Smooth muscle cell (in vitro differentiated cells): ENCODE results near the gene CHRNE. TPM values are rescaled to one million over a fixed set of nuclear protein-coding genes. Genes with fewer than 3 reads are reported as not detected.
A peak's percentile ranks its signal among the peaks of the same experiment; 100 is the strongest.

Experiments
- DNase-seq: peaks from one replicate; lab custom pipeline; 2025; ENCODE audit not compliant: unreplicated experiment; lab: John Stamatoyannopoulos, UW
- H2AFZ ChIP-seq: fragments of 200-600 bp; sonication (generic); 2 replicates; pipeline ENCODE4 v1.6.0; 2016; ENCODE audit warnings: antibody characterized with exemption, low read depth, mild to moderate bottlenecking
- H3F3A ChIP-seq: fragments of 200-600 bp; sonication (generic); 2 replicates; pipeline ENCODE4 v1.6.0; 2017; ENCODE audit warnings: antibody characterized with exemption, low read depth
- H3K27ac ChIP-seq: fragments of 200-600 bp; sonication (generic); 2 replicates; pipeline ENCODE4 v1.5.1; 2016; ENCODE audit warnings: low read depth, mild to moderate bottlenecking
- H3K27me3 ChIP-seq: fragments of 200-600 bp; sonication (generic); 2 replicates; pipeline ENCODE4 v1.6.1; 2016; ENCODE audit warnings: low read depth, mild to moderate bottlenecking
- H3K36me3 ChIP-seq: fragments of 200-600 bp; sonication (generic); 2 replicates; pipeline ENCODE4 v1.5.1; 2016; ENCODE audit warnings: low read depth
- H3K4me1 ChIP-seq: fragments of 200-600 bp; sonication (generic); 2 replicates; pipeline ENCODE4 v1.5.1; 2016; ENCODE audit warnings: low read depth
- H3K4me2 ChIP-seq: fragments of 200-600 bp; sonication (generic); 2 replicates; pipeline ENCODE4 v1.6.0; 2016; ENCODE audit warnings: mild to moderate bottlenecking
- H3K4me3 ChIP-seq: fragments of 200-600 bp; sonication (generic); 2 replicates; pipeline ENCODE4 v1.5.1; 2016; ENCODE audit warnings: mild to moderate bottlenecking
- H3K79me2 ChIP-seq: fragments of 200-600 bp; sonication (generic); 2 replicates; pipeline ENCODE4 v1.6.0; 2016; ENCODE audit warnings: low read depth, mild to moderate bottlenecking
- H3K9ac ChIP-seq: fragments of 200-600 bp; sonication (generic); 2 replicates; pipeline ENCODE4 v1.6.0; 2016; ENCODE audit warnings: low read depth
- H3K9me3 ChIP-seq: fragments of 200-600 bp; sonication (generic); replicated peaks from 2 replicates; pipeline ENCODE4 v1.5.1; 2016; ENCODE audit warnings: low read depth
- H4K20me1 ChIP-seq: fragments of 200-600 bp; sonication (generic); 2 replicates; pipeline ENCODE4 v1.6.0; 2016; ENCODE audit warnings: low read depth
- WGBS: methylation state at CpG from one replicate; pipeline ENCODE4 v1.1.7; 2016; ENCODE audit warnings: low lambda C conversion rate; 5-methylcytosine and 5-hydroxymethylcytosine counted together
- polyA plus RNA-seq: library from polyadenylated mRNA; unstranded; fragments of >200 nt; fragmentation: Nextera tagmentation; extraction: Ambion mirVana; gene quantifications from 2 replicates; pipeline ENCODE4 v1.2.1, GENCODE V29; 2016
- total RNA-seq: library from RNA; depleted of rRNA; stranded (reverse); fragments of >200 nt; gene quantifications from 2 replicates; pipeline ENCODE4 v1.2.3, GENCODE V29; 2014
- TF ChIP-seq, protein P1 (sequence below): fragments of 200-600 bp; sonication (generic); IDR thresholded peaks from 2 replicates; pipeline ENCODE4 v1.5.1; 2017; ENCODE audit warnings: borderline replicate concordance, mild to moderate bottlenecking, antibody characterized with exemption; ENCODE audit not compliant: insufficient read depth, poor library complexity, severe bottlenecking

Gene CHRNE
- total and polyA plus RNA-seq, 2 experiments from 2014 or later, result 1.7 to 2.7 TPM

DNA sequence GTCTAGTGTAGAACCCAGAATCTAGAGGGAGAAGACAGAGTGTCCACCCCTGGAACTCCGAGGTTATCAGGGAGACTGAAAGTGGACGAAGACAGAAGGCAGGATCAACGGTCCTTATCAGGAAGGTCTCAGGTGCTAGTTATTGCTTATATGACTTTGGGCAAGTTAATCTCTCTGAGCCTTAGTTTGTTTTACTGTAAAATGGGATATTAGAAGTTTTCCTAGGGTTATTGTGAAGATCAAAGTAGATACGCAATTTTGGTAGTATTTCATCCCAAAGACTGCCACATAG, 38.4 kb upstream of the CHRNE start:
- DNase-seq, result no peak
- Histone ChIP-seq H2AFZ (no peak overlapping the region), H3K27ac (peak overlapping the region; percentile 92), H3K9me3 (no peaks in the 10 kb centered on the region), H4K20me1 (peaks cover 26% of the 10 kb centered on the region), H3K4me3 (peak overlapping the region; percentile 77), H3K27me3 (no peaks in the 10 kb centered on the region), H3K4me1 (peaks cover 16% of the 10 kb centered on the region), H3F3A (peaks cover 29% of the 10 kb centered on the region), H3K36me3 (no peaks in the 10 kb centered on the region), H3K9ac (peak overlapping the region; percentile 95), H3K79me2 (peaks cover 58% of the 10 kb centered on the region), H3K4me2 (peak overlapping the region; percentile 95)
- 81% methylated on average over 4 of the region's 4 CpGs for WGBS
- TF ChIP-seq, protein P1, sequence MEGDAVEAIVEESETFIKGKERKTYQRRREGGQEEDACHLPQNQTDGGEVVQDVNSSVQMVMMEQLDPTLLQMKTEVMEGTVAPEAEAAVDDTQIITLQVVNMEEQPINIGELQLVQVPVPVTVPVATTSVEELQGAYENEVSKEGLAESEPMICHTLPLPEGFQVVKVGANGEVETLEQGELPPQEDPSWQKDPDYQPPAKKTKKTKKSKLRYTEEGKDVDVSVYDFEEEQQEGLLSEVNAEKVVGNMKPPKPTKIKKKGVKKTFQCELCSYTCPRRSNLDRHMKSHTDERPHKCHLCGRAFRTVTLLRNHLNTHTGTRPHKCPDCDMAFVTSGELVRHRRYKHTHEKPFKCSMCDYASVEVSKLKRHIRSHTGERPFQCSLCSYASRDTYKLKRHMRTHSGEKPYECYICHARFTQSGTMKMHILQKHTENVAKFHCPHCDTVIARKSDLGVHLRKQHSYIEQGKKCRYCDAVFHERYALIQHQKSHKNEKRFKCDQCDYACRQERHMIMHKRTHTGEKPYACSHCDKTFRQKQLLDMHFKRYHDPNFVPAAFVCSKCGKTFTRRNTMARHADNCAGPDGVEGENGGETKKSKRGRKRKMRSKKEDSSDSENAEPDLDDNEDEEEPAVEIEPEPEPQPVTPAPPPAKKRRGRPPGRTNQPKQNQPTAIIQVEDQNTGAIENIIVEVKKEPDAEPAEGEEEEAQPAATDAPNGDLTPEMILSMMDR, result no peak

DNA sequence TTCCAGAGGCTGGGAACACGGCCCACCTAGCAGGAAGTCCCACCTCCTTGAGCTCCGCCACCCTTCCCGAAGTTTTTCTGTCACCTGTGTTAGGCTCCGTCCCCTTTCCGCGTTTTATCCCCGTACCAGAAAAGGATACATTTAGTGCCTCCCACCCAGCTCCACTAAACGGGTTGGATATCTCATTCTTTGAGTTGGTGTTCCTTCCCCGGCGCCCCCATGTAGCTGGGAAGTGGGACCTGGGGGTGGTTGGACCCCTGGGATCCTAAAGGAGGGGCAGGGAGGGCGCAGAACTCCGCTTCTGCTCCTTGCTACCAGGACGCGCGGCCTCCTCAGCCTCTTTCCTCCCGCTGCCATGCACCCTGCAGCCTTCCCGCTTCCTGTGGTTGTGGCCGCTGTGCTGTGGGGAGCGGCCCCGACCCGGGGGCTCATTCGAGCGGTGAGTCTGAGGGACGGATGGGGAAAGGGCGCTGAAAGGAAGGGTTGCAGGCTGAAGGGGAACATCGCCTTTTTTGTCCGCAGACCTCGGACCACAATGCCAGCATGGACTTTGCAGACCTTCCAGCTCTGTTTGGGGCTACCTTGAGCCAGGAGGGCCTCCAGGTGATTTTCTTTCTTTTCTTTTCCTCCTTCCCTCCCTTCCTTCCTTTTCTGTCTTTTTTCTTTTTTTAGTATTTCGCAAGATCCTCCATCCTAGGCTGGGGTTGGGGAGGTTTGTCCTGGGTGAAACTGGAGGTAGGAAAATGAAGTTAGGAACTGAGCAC, 37.8 kb upstream of the CHRNE start:
- TF ChIP-seq, protein P1, result no peak
- Histone ChIP-seq H3K9ac (peak overlapping the region; percentile 95), H3K27ac (peak overlapping the region; percentile 92), H3F3A (peaks cover 25% of the 10 kb centered on the region), H3K4me1 (peaks cover 12% of the 10 kb centered on the region), H2AFZ (peak overlapping the region; percentile 71), H4K20me1 (peaks cover 20% of the 10 kb centered on the region), H3K79me2 (peaks cover 53% of the 10 kb centered on the region), H3K4me3 (peak overlapping the region; percentile 77), H3K9me3 (no peaks in the 10 kb centered on the region), H3K4me2 (peak overlapping the region; percentile 95), H3K36me3 (no peaks in the 10 kb centered on the region), H3K27me3 (no peaks in the 10 kb centered on the region)
- DNase-seq, result no peak
- 3% methylated on average over 27 of the region's 29 CpGs for WGBS

DNA sequence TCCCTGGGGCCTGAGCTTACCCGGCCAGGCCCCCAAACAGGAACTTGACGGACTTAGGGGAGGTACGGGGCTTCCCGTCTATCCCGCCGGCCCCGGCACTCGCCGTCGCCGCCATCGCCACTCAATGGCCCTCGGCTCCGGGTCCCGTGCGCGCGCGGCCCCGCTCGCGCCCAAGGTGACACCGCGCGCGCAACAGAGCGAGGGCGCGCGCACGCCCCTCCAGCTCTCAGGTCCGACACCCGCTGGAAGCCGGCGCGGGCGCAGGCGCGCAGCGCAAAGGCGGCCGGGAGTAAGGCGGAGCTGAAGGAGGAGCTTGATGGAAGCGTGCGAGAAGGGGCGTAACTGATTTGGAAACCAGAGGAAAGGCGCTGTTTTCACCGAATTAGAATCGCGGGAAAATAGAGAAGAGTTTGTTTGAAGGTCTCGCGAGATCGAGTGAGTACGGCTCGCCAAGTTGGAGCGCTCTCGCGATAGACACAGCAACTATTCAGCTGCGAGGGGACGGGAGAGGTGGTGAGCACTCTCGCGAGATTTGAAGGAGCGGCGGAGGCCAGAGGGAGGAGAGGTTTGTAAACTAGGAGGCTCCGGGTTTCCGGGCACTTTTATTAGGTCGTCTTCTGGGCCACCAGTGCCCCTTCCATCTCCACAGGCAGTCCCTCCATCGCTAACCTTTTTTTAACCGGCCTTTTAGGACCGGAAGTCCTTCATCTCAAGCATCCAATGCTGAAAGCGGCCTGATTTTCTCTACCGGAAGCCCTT, 37.1 kb upstream of the CHRNE start, which contains the start of the genes RNF167 and SLC25A11:
RNF167 (plus strand) TSS at position 473 of the 759 bp plus-strand sequence. CDS start 642 bp downstream, outside the sequence.
SLC25A11 (minus strand) TSS at position 251 of the 759 bp plus-strand sequence; CDS start at position 115, 136 bp downstream.
- Histone ChIP-seq H3K27me3 (no peaks in the 10 kb centered on the region), H3K27ac (peak within 1 kb of the TSS; percentile 92), H3K4me3 (peak within 1 kb of the TSS; percentile 77), H2AFZ (peak within 1 kb of the TSS; percentile 71), H3K9me3 (no peaks in the 10 kb centered on the region), H3K36me3 (no peaks in the 10 kb centered on the region), H4K20me1 (peaks cover 13% of the 10 kb centered on the region), H3K4me2 (peak within 1 kb of the TSS; percentile 95), H3K79me2 (peaks cover 48% of the 10 kb centered on the region), H3F3A (peaks cover 25% of the 10 kb centered on the region), H3K4me1 (peaks cover 12% of the 10 kb centered on the region), H3K9ac (peak within 1 kb of the TSS; percentile 95)
- peak; percentile 77 for DNase-seq
- WGBS, result under 1% methylated on average over 72 of the region's 72 CpGs
- TF ChIP-seq, protein P1, result no peak
